HCT116 (cell line): ENCODE measurements around the gene KHNYN.

Experiments used
- POLR2AphosphoS5 ChIP-seq: IDR thresholded peaks from 2 replicates; pipeline ENCODE4 v1.6.1; 2011; ENCODE audit warnings: mild to moderate bottlenecking, low read depth, low read length, moderate library complexity
- RAD21 ChIP-seq: IDR thresholded peaks from 2 replicates; pipeline ENCODE4 v1.6.1; 2012; ENCODE audit warnings: low read depth, mild to moderate bottlenecking
- SIN3A ChIP-seq: IDR thresholded peaks from 2 replicates; pipeline ENCODE4 v1.6.1; 2012; ENCODE audit warnings: low read depth
- TF ChIP-seq, protein P1 (sequence below), 3 experiments: fragments of 200-600 bp in 1 of 3; sonication (generic) in 1 of 3; IDR thresholded peaks in 2 of 3; conservative IDR thresholded peaks in 1 of 3; 2 replicates each; pipeline ENCODE4 v1.5.1; 2012 to 2017; ENCODE audit warnings: low read depth in 2 of 3, low read length in 2 of 3, antibody characterized with exemption in 1 of 3, borderline replicate concordance in 1 of 3, control low read depth in 1 of 3, mild to moderate bottlenecking in 1 of 3, mixed read lengths in 1 of 3, mixed run types in 1 of 3, moderate library complexity in 1 of 3; ENCODE audit not compliant: insufficient read depth in 1 of 3
- TF ChIP-seq, protein P2 (sequence below): IDR thresholded peaks from 2 replicates; pipeline ENCODE4 v1.6.1; 2012

DNA sequence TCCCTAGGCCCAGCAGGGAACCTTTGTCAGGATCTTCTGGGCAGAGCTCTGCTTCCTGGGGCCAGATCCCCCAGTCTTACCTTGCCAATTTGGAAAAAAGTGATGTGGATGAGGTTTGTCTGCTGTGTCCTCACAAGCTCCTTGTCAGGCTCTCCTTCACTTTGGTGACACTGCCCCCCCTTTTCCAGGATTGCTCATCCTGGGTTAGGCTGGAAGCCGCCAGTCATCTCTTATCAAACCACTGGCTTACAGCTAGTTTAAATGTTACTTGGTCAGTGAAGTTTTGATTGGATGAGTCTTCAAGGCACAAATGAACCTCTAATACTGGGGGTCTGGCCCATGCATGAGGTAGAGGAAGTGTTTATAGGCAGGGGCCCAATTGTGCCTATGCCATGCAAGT lies 15.7 kb upstream of the KHNYN start:
- TF ChIP-seq, protein P1, sequence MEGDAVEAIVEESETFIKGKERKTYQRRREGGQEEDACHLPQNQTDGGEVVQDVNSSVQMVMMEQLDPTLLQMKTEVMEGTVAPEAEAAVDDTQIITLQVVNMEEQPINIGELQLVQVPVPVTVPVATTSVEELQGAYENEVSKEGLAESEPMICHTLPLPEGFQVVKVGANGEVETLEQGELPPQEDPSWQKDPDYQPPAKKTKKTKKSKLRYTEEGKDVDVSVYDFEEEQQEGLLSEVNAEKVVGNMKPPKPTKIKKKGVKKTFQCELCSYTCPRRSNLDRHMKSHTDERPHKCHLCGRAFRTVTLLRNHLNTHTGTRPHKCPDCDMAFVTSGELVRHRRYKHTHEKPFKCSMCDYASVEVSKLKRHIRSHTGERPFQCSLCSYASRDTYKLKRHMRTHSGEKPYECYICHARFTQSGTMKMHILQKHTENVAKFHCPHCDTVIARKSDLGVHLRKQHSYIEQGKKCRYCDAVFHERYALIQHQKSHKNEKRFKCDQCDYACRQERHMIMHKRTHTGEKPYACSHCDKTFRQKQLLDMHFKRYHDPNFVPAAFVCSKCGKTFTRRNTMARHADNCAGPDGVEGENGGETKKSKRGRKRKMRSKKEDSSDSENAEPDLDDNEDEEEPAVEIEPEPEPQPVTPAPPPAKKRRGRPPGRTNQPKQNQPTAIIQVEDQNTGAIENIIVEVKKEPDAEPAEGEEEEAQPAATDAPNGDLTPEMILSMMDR (IDR thresholded peaks at IDR 0.05 in 2 of 3, conservative IDR thresholded peaks at IDR 0.05 in 1 of 3; ENCODE audit: borderline replicate concordance in 1 of 3, insufficient read depth in 1 of 3, low read depth in 2 of 3, low read length in 2 of 3): no peak
- TF ChIP-seq, protein P2, sequence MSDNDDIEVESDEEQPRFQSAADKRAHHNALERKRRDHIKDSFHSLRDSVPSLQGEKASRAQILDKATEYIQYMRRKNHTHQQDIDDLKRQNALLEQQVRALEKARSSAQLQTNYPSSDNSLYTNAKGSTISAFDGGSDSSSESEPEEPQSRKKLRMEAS: no peak
- TF ChIP-seq SIN3A: no peak
- TF ChIP-seq RAD21: no peak
- no peak for TF ChIP-seq POLR2AphosphoS5
